PC-9 (cell line): ENCODE measurements around the gene CCDC106.

Experiments used
- EZH2 ChIP-seq: fragments of 200-600 bp; sonication (generic); IDR thresholded peaks from 2 replicates; pipeline ENCODE4 v1.8.0; 2017; ENCODE audit warnings: antibody characterized with exemption, low read depth
- TF ChIP-seq, protein P1 (sequence below): fragments of 200-600 bp; sonication (generic); conservative IDR thresholded peaks from 2 replicates; pipeline ENCODE4 v1.6.1; 2017; ENCODE audit warnings: mixed run types, antibody characterized with exemption, mild to moderate bottlenecking, moderate library complexity

- TF ChIP-seq, protein P1, sequence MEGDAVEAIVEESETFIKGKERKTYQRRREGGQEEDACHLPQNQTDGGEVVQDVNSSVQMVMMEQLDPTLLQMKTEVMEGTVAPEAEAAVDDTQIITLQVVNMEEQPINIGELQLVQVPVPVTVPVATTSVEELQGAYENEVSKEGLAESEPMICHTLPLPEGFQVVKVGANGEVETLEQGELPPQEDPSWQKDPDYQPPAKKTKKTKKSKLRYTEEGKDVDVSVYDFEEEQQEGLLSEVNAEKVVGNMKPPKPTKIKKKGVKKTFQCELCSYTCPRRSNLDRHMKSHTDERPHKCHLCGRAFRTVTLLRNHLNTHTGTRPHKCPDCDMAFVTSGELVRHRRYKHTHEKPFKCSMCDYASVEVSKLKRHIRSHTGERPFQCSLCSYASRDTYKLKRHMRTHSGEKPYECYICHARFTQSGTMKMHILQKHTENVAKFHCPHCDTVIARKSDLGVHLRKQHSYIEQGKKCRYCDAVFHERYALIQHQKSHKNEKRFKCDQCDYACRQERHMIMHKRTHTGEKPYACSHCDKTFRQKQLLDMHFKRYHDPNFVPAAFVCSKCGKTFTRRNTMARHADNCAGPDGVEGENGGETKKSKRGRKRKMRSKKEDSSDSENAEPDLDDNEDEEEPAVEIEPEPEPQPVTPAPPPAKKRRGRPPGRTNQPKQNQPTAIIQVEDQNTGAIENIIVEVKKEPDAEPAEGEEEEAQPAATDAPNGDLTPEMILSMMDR = no peak
- TF ChIP-seq EZH2 = no peak
Observed at GRCh38 chr19:55615543-55616394, 32.2 kb upstream of the CCDC106 start.
